Measurements from ENCODE around the gene SNX20.

DNA sequence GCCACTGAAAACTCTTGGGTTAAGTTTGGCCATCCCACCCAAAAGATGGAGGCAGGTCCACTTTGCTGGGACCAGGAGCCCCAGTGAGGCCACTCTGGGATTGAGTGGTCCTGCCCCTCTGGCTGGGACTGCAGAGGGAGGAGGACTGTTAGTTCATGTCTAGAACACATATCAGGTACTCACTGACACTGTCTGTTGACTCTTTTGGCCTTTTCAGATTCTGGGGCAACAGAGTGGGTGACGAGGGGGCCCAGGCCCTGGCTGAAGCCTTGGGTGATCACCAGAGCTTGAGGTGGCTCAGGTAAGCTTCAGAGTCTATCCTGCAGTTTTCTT, 41.3 kb upstream of the SNX20 start:
- no peak for TF ChIP-seq NFE2L1 (CRISPR knock-in tag; IDR thresholded peaks at IDR 0.05; ENCODE audit: borderline replicate concordance)
- no peak for TF ChIP-seq ZNF7 (CRISPR knock-in tag; IDR thresholded peaks at IDR 0.05)
- no peak for TF ChIP-seq HOXD1 (CRISPR knock-in tag; IDR thresholded peaks at IDR 0.05)
- TF ChIP-seq NCOA1 (CRISPR knock-in tag; IDR thresholded peaks at IDR 0.05), result no peak
- no peak for TF ChIP-seq POLR2A (IDR thresholded peaks at IDR 0.05; ENCODE audit: insufficient read depth in 1 of 2, low read depth in 2 of 2, low read length in 2 of 2)
- no peak for TF ChIP-seq CHD2 (IDR thresholded peaks at IDR 0.05; ENCODE audit: low read depth, low read length)
- no peak for TF ChIP-seq PPARG (CRISPR knock-in tag; conservative IDR thresholded peaks at IDR 0.05)
- no peak for TF ChIP-seq MYNN (CRISPR knock-in tag; IDR thresholded peaks at IDR 0.05; ENCODE audit: low read depth)
- TF ChIP-seq EZH2 (conservative IDR thresholded peaks at IDR 0.05; ENCODE audit: low read depth, low read length), result no peak
- TF ChIP-seq MYC (CRISPR knock-in tag; IDR thresholded peaks at IDR 0.05; ENCODE audit: borderline replicate concordance), result no peak
- no peak for TF ChIP-seq CTCF (CRISPR knock-in tag; IDR thresholded peaks at IDR 0.05)

Measured in HepG2 (cell line).